ENCODE measurements around the gene EXOSC5.

EXOSC5 gene

GRCh38 chr19:41397086-41398049 lies at the start of gene EXOSC5, which contains the start of gene BCKDHA:
Gene EXOSC5 (minus strand): TSS chr19:41397359. CDS start chr19:41397328, 31 bp downstream.
Gene BCKDHA (plus strand): TSS chr19:41397818. CDS start chr19:41397828, 10 bp downstream.
- Histone ChIP-seq H3K27ac (ENCODE audit: low read depth, low read length) (peak within 1 kb of the TSS; percentile 100), H3K9ac (ENCODE audit: low read length) (peak within 1 kb of the TSS; percentile 99), H3K27me3 (ENCODE audit: control insufficient read depth, insufficient read depth, low read length) (no peaks in the 10 kb centered on the region), H3K4me1 (ENCODE audit: control insufficient read depth, insufficient read depth, low read length) (peaks cover 4% of the 10 kb centered on the region), H3K4me3 (ENCODE audit: low read depth, low read length) (peak within 1 kb of the TSS; percentile 84), H3K36me3 (ENCODE audit: control insufficient read depth, insufficient read depth, low read length) (peaks cover 5% of the 10 kb centered on the region), H3K9me3 (ENCODE audit: control insufficient read depth, insufficient read depth, low read depth, low read length) (no peaks in the 10 kb centered on the region)

DNA sequence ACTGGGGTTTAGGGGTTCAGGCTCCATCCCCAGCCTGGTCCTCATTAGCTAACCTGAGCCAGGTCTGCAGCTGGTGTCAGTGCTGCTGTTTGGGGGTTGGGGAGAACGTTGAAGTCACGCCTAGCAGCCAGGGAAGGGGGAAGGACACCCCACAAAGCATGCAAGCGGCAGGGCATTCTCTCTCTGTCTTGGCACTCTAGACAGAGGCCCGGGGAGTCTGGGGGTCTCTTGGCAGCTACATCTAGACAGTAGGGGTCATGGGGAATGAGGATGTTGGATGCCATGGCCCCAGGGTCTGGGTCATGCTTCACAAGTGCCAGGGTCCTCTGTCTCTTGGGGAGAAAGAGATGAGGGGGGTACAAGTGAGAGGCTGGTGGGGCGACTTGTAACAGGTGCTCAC lies 48.4 kb upstream of the EXOSC5 start:
- Histone ChIP-seq H3K27ac (ENCODE audit: low read depth, low read length) (no peak overlapping the region), H3K9ac (ENCODE audit: low read length) (no peak overlapping the region), H3K4me1 (ENCODE audit: control insufficient read depth, insufficient read depth, low read length) (no peaks in the 10 kb centered on the region), H3K36me3 (ENCODE audit: control insufficient read depth, insufficient read depth, low read length) (no peaks in the 10 kb centered on the region), H3K27me3 (ENCODE audit: control insufficient read depth, insufficient read depth, low read length) (peaks cover 39% of the 10 kb centered on the region), H3K9me3 (ENCODE audit: control insufficient read depth, insufficient read depth, low read depth, low read length) (no peaks in the 10 kb centered on the region), H3K4me3 (ENCODE audit: low read depth, low read length) (no peak overlapping the region)

GRCh38 chr19:41443813-41444455 lies 46.8 kb upstream of the EXOSC5 start:
- H3K27me3 ChIP-seq (ENCODE audit: control insufficient read depth, insufficient read depth, low read length): peaks cover 31% of the 10 kb centered on the region
- H3K9me3 ChIP-seq (ENCODE audit: control insufficient read depth, insufficient read depth, low read depth, low read length): no peaks in the 10 kb centered on the region
- no peaks in the 10 kb centered on the region for H3K4me1 ChIP-seq (ENCODE audit: control insufficient read depth, insufficient read depth, low read length)
- no peaks in the 10 kb centered on the region for H3K36me3 ChIP-seq (ENCODE audit: control insufficient read depth, insufficient read depth, low read length)
- no peak overlapping the region for H3K4me3 ChIP-seq (ENCODE audit: low read depth, low read length)
- H3K9ac ChIP-seq (ENCODE audit: low read length): no peak overlapping the region
- H3K27ac ChIP-seq (ENCODE audit: low read depth, low read length): no peak overlapping the region

DNA sequence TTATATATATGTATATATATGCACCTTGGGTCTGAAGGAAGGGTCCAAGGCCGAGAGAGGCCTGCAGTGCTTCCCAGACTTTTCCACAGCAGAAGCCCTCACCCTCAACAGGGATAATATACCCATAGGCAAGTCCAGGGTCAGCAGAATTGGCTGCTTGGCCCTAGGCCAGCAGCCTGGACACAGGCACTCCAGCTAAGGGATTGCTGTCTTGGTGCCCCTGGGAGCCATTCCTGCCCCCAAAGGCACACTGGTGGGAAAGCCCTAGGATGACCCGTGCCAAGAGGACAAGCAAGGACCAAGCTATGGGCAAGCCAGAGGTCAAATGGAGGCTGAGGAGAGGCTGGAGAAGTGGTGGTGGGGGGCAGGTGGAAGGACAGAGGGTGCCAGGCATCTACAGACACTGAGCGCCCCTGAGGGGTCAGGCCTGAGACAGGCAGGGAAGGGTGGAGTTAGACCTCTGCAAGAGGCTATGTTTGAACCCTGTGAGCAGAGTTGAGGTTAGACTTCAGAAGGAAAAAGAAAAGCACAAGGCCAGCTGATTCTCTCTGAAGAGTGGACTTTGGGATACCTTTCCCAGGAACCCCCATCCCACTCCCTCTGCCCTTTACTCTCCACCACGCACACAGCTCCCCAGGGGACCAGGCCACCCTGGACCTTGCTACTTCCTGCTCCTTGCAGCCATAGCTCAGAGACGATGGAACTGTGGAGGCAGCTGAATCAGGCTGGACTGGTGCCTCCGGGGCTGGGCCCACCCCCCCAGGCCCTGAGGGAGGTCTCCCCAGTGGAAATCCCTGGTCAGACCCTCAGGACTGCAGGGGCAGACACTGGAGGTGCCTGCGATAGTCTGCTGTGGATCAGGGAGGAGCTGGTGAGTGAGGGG lies 45.6 kb upstream of the EXOSC5 start, which contains the start of gene ERICH4:
Gene ERICH4, plus strand, starts transcription at position 684 of the 883 bp plus-strand sequence. Its CDS starts 14 bp downstream, at position 698.
- H3K4me3 ChIP-seq (ENCODE audit: low read depth, low read length): no peak within 1 kb of the TSS
- no peak within 1 kb of the TSS for H3K9ac ChIP-seq (ENCODE audit: low read length)
- peaks cover 22% of the 10 kb centered on the region for H3K27me3 ChIP-seq (ENCODE audit: control insufficient read depth, insufficient read depth, low read length)

DNA sequence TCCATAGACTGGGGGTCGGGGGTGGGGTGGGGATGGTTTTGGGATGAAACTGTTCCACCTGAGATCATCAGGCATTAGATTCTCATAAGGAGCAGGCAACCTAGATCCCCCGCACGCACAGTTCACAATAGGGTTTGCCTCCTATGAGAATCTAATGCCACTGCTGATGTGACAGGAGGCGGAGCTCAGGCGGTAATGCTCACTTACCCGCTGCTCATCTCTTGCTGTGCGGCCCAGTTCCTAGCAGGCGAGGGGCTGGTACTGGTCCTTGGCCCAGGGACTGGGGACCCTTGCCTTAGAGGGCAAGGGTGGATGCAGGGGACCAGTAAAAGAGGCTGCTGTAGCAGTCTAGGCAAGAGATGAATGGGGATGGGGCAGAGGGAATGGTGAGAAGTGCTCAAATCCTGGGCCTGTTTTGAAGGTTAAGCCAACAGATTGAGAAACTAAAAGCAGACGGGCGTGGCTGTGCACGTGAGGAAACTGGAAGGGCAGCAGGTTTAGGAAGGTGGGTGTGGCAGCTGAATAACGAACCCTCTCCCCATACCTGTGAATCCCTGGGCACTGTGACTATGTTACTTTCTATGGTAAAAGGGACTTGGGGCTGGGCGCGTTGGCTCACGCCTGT lies 44.3 kb upstream of the EXOSC5 start:
- Histone ChIP-seq H3K27ac (ENCODE audit: low read depth, low read length) (no peak overlapping the region), H3K4me3 (ENCODE audit: low read depth, low read length) (no peak overlapping the region), H3K4me1 (ENCODE audit: control insufficient read depth, insufficient read depth, low read length) (no peaks in the 10 kb centered on the region), H3K27me3 (ENCODE audit: control insufficient read depth, insufficient read depth, low read length) (peaks cover 12% of the 10 kb centered on the region; the same call in 1 of the 2 replicates), H3K36me3 (ENCODE audit: control insufficient read depth, insufficient read depth, low read length) (peaks cover 9% of the 10 kb centered on the region; the same call in 1 of the 2 replicates), H3K9me3 (ENCODE audit: control insufficient read depth, insufficient read depth, low read depth, low read length) (no peaks in the 10 kb centered on the region), H3K9ac (ENCODE audit: low read length) (no peak overlapping the region)

More for the DNA sequence above, 45.6 kb upstream of the EXOSC5 start, which contains the start of gene ERICH4:
- no peak within 1 kb of the TSS for H3K27ac ChIP-seq (ENCODE audit: low read depth, low read length)
- H3K36me3 ChIP-seq (ENCODE audit: control insufficient read depth, insufficient read depth, low read length): peaks cover 6% of the 10 kb centered on the region; the same call in 1 of the 2 replicates
- no peaks in the 10 kb centered on the region for H3K9me3 ChIP-seq (ENCODE audit: control insufficient read depth, insufficient read depth, low read depth, low read length)
- H3K4me1 ChIP-seq (ENCODE audit: control insufficient read depth, insufficient read depth, low read length): no peaks in the 10 kb centered on the region

DNA sequence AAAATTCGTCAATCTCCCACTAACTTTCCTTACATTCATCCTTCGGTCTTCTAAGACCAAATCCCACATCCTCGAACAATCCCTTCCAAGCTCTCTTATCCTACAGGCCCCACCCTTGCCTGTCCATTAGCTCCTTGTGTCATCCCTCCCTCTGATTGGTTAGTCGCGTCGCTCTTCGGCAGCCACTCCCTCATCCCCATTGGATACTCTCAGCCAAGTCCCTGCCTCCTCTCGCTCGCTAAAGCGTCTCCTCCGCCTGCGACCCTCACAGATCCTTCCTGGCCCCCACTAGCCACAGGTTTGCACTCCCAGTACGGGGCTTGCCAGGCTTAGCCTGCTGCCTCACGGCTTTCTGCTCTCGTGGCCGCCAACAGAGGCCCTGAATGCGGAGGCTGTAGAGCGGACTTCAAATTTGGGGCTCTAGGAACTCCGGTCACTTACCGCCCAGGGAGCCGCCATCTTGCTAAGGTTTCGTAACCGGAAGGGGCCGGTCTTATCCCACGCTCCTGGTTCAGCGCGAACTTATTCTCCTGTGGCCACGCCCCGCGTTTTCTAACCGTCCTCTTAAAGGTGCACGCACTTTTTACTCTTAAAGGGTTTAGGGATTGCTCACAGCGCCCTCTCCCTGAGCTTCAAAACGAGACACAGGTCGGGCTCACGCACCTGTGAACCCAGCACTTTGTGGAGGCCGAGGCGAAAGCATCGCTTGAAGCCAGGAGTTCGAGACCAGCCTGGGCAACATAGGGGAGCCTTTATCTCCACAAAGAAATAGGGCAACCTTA lies 42.5 kb upstream of the EXOSC5 start, which contains the start of gene DMAC2:
Gene DMAC2, minus strand, starts transcription at position 472 of the 782 bp plus-strand sequence. Its CDS starts 13 bp downstream, at position 459.
- H3K27ac ChIP-seq (ENCODE audit: low read depth, low read length): peak within 1 kb of the TSS; percentile 95
- H3K36me3 ChIP-seq (ENCODE audit: control insufficient read depth, insufficient read depth, low read length): peaks cover 12% of the 10 kb centered on the region; the same call in 1 of the 2 replicates
- peak within 1 kb of the TSS; percentile 90 for H3K9ac ChIP-seq (ENCODE audit: low read length)
- H3K9me3 ChIP-seq (ENCODE audit: control insufficient read depth, insufficient read depth, low read depth, low read length): no peaks in the 10 kb centered on the region
- no peaks in the 10 kb centered on the region for H3K4me1 ChIP-seq (ENCODE audit: control insufficient read depth, insufficient read depth, low read length)
- H3K27me3 ChIP-seq (ENCODE audit: control insufficient read depth, insufficient read depth, low read length): peaks cover 9% of the 10 kb centered on the region; the same call in 1 of the 2 replicates
- peak within 1 kb of the TSS; percentile 94 for H3K4me3 ChIP-seq (ENCODE audit: low read depth, low read length)

DNA sequence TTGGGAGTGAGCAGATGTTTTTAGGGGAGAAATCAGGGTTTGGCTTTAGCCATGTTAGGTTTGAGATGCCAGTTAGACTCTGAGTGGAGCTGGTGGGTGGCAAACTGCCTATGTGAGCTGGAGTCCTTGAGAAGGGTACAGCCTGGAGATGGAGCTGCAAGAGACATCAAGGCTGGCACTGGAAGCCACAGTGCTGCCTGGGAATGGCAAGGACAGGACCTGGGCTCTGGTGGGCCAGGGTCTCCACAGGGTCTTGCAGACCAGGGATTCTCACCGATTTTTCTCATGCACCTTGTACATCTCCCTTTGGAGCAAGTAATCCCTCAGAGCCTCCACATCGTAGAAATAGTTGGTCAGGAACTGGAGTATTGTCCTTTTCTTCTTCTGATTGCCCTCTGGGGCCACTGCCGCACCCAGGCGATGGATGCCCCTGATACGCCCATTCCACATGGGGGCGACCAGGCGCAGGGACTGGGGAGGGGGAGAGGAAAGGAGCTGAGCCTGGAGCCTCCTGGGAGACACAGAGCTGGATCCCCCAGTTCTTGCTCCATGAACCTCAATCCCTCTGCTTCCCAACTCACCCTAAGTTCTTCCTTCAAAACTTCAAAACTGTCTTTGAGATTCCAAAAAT lies 40.9 kb upstream of the EXOSC5 start:
- H3K9me3 ChIP-seq (ENCODE audit: control insufficient read depth, insufficient read depth, low read depth, low read length): no peaks in the 10 kb centered on the region
- no peak overlapping the region for H3K9ac ChIP-seq (ENCODE audit: low read length)
- no peaks in the 10 kb centered on the region; the same call in 1 of the 2 replicates for H3K27me3 ChIP-seq (ENCODE audit: control insufficient read depth, insufficient read depth, low read length)
- H3K4me1 ChIP-seq (ENCODE audit: control insufficient read depth, insufficient read depth, low read length): no peaks in the 10 kb centered on the region
- no peak overlapping the region for H3K4me3 ChIP-seq (ENCODE audit: low read depth, low read length)
- H3K27ac ChIP-seq (ENCODE audit: low read depth, low read length): no peak overlapping the region
- peaks cover 19% of the 10 kb centered on the region for H3K36me3 ChIP-seq (ENCODE audit: control insufficient read depth, insufficient read depth, low read length)

DNA sequence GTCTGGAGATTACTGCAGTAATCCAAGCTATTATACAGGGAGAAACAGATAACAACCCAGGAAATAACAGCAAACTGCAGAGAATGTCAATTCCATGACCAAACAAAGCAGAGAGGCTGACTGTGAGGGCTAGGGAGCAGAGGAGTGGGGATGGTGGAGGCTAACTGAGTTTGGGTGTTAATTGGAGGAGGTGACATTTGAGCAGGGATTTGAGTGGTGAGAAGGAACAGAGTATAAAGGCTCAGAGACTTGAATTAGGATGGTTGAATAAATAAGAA lies 39.5 kb upstream of the EXOSC5 start:
- Histone ChIP-seq H3K36me3 (ENCODE audit: control insufficient read depth, insufficient read depth, low read length) (peaks cover 33% of the 10 kb centered on the region), H3K27me3 (ENCODE audit: control insufficient read depth, insufficient read depth, low read length) (no peaks in the 10 kb centered on the region), H3K27ac (ENCODE audit: low read depth, low read length) (no peak overlapping the region), H3K4me1 (ENCODE audit: control insufficient read depth, insufficient read depth, low read length) (no peaks in the 10 kb centered on the region), H3K9ac (ENCODE audit: low read length) (no peak overlapping the region), H3K9me3 (ENCODE audit: control insufficient read depth, insufficient read depth, low read depth, low read length) (no peaks in the 10 kb centered on the region), H3K4me3 (ENCODE audit: low read depth, low read length) (no peak overlapping the region)

DNA sequence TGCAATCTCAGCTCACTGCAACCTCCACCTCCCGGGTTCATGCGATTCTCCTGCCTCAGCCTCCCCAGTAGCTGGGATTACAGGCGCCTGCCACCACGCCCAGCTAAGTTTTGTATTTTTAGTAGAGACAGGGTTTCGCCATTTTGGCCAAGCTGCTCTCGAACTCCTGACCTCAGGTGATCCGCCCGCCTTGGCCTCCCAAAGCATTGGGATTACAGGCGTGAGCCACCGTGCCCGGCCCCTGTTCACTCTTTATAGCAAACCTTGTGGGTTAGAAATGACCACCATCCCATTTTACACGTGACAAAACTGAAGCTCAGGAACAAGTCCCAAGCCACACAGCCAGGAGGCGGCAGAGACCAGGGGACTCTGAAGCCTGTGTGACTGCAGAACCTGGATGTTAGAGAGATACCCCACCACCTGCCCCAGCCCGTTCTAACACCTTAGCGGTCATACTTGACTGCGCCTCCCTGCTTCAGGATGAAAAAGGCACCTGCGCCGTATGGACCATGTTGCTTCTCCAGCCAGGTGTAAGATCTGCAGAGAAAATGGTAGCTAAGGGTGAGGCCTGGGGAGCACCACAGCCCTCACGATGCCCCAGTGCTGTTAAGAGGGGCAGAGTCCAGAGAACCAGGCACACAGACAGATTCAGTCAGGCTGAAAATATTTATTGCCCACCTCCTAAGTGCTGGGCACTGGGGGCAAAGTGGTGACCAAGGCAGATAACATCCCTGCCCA lies 38.9 kb upstream of the EXOSC5 start:
- Histone ChIP-seq H3K27ac (ENCODE audit: low read depth, low read length) (no peak overlapping the region), H3K36me3 (ENCODE audit: control insufficient read depth, insufficient read depth, low read length) (peaks cover 38% of the 10 kb centered on the region), H3K4me3 (ENCODE audit: low read depth, low read length) (no peak overlapping the region), H3K9ac (ENCODE audit: low read length) (no peak overlapping the region), H3K27me3 (ENCODE audit: control insufficient read depth, insufficient read depth, low read length) (no peaks in the 10 kb centered on the region), H3K4me1 (ENCODE audit: control insufficient read depth, insufficient read depth, low read length) (no peaks in the 10 kb centered on the region), H3K9me3 (ENCODE audit: control insufficient read depth, insufficient read depth, low read depth, low read length) (no peaks in the 10 kb centered on the region)

Data from HUES6 (cell line).